GM12873 (cell line): ENCODE data around the gene CCDC146.

Experiments used
- CTCF ChIP-seq: IDR thresholded peaks from 2 replicates; pipeline ENCODE4 v1.5.1; 2012; ENCODE audit warnings: low read depth, mild to moderate bottlenecking, moderate library complexity, low read length, control low read depth; ENCODE audit not compliant: insufficient read depth; ENCODE audit errors: missing control alignments

The CCDC146 gene

GRCh38 chr7:77185866-77186265, 63.5 kb downstream of the CCDC146 start:
- no peak for TF ChIP-seq CTCF

- no peak for TF ChIP-seq CTCF
Observed at GRCh38 chr7:77188731-77189437, 66.5 kb downstream of the CCDC146 start.

- TF ChIP-seq CTCF: no peak
Observed at GRCh38 chr7:77197141-77197540, 74.7 kb downstream of the CCDC146 start.

- no peak for TF ChIP-seq CTCF
Observed at GRCh38 chr7:77199013-77199966, 76.9 kb downstream of the CCDC146 start, which contains the start of gene FGL2. TSS of gene FGL2 (minus strand) at chr7:77199819. CDS start at chr7:77199793, 26 bp downstream.

- no peak for TF ChIP-seq CTCF
Observed at GRCh38 chr7:77200542-77200941, 78.1 kb downstream of the CCDC146 start.

GRCh38 chr7:77202481-77202976, 80.1 kb downstream of the CCDC146 start:
- TF ChIP-seq CTCF: peak; percentile 13

- no peak for TF ChIP-seq CTCF
Observed at GRCh38 chr7:77205706-77206105, 83.3 kb downstream of the CCDC146 start.
